Fibroblast of the aortic adventitia (primary cell): Measurements from ENCODE around the gene LDLRAP1. TPM values are rescaled to one million over a fixed set of nuclear protein-coding genes. Genes with fewer than 3 reads are reported as not detected.

Source experiments
- DNase-seq: peaks from one replicate; pipeline ENCODE4 v3.0.0-alpha.2; 2010; ENCODE audit warnings: low read depth
- H3K4me3 ChIP-seq: 2 replicates; pipeline ENCODE4 v1.5.1; 2011; ENCODE audit warnings: low read depth, mild to moderate bottlenecking, control low read depth, low read length, moderate library complexity
- total RNA-seq: library from RNA; depleted of rRNA; stranded (reverse); fragments of >200 nt; gene quantifications from 2 replicates; pipeline ENCODE4 v1.2.3, GENCODE V29; 2012; ENCODE audit warnings: low replicate concordance
- TF ChIP-seq, protein P1 (sequence below): IDR thresholded peaks from 2 replicates; pipeline ENCODE4 v1.5.1; 2011; ENCODE audit warnings: mild to moderate bottlenecking, low read length, control low read depth, inconsistent platforms; ENCODE audit not compliant: insufficient read depth

The LDLRAP1 gene
- total RNA-seq, 1 donor, result 12.4 TPM

DNA sequence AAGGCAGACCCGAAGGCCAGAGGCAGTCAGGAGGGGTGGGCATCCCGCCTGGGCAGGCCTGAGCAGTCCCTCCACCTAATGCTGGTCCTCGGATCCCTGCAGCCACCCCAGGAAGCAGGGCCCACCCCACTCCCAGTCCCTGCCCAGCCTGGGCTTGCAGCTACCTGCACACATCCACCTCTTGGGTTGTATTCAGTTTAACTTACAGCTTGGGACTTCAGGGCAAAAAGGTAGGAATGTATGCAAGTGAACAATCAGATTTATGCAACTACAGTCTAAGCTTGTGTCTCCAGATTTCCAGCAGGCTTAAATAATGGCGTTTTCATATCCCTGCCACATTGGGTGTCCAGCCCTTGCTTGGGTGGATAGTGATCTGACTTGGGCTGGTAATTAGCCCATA, 17.4 kb downstream of the LDLRAP1 start:
- TF ChIP-seq, protein P1, sequence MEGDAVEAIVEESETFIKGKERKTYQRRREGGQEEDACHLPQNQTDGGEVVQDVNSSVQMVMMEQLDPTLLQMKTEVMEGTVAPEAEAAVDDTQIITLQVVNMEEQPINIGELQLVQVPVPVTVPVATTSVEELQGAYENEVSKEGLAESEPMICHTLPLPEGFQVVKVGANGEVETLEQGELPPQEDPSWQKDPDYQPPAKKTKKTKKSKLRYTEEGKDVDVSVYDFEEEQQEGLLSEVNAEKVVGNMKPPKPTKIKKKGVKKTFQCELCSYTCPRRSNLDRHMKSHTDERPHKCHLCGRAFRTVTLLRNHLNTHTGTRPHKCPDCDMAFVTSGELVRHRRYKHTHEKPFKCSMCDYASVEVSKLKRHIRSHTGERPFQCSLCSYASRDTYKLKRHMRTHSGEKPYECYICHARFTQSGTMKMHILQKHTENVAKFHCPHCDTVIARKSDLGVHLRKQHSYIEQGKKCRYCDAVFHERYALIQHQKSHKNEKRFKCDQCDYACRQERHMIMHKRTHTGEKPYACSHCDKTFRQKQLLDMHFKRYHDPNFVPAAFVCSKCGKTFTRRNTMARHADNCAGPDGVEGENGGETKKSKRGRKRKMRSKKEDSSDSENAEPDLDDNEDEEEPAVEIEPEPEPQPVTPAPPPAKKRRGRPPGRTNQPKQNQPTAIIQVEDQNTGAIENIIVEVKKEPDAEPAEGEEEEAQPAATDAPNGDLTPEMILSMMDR, result no peak
- H3K4me3 ChIP-seq, result no peak overlapping the region
- no peak for DNase-seq

DNA sequence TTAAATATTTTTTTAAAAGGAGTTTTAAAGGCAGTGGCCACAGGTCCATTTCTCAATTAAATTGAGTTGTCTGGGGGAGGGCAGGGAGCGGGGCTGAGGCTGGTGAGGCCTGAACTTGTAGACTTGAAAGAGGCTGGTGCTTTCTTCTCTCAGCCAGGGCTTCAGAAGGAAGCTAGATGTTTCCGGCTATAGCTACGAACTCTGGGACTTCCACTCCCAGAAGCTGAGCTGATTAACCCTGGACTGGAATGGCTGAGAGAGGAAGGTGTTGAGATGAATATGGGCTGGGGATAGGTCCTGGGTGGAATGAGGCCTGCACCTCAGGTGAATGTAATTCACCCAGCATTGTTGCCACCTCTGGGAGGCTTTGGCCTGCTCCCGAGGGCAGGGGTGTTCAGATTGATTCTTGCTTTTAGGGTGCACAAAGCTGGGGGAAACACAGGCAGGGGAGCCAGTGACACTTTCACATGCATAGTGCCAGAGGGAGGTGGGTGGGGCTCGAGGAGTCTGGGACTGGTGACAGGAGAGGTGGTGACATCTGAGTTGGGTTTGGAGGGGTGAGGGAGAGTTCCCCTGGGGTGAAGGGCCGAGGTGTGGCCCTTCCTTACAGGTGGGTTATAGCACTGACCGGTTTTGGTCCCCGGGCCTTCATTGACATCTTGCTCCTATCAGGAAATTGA, 18.2 kb downstream of the LDLRAP1 start:
- TF ChIP-seq, protein P1, result no peak
- no peak overlapping the region for H3K4me3 ChIP-seq
- no peak for DNase-seq

DNA sequence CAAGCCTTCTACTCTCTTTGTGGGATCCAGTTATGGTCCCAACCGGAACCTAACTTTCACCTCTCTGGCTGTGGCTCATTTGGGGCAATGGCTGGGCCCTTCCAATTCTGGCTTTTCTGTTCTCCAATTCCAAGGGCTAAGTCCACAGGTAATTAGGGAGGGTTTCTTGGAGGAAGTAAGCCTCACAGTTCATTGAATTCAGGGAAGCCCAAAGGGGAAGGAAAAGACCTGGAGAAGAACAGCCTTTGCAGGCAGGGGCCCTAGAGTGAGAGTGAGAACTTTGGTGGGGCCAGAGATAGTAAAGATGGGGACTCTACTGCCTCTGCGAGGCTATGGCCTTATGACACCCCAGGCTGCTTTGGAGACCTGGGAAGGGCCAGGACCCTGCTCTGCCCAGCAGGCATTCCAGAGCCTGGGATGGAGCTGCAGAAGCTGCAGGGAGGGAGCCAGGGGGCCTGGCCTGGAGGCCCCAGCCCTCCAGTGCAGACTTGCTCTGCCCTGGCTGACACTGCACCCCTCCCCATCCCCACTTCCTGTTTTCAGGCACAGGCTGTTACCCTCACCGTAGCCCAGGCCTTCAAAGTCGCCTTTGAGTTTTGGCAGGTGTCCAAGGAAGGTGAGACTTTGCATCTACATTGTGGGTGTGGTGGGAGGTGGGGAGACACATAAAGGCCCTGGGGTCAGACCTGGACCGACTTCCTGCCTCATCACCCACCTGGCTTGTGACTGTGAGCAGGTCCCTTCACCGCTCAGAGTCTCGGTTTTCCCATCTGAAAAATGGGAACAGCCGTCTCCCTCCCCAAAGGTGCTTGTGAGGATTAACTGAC, 18.9 kb downstream of the LDLRAP1 start:
- no peak for DNase-seq
- no peak overlapping the region for H3K4me3 ChIP-seq
- TF ChIP-seq, protein P1, result no peak

DNA sequence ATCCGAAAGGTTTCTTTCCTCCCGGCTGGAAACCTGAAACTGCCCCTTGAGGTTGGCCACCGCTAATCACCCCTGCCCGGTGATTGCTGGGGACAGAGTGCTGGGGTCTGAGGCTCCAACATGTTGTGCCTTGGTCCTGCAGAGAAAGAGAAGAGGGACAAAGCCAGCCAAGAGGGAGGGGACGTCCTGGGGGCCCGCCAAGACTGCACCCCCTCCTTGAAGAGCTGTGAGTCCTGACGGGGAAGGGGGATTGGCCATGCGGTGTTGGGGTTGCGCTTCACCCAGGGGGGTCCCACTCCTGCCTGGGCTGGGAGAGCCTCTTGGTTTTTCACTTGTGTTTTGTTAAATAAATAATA, 19.5 kb downstream of the LDLRAP1 start:
- TF ChIP-seq, protein P1, result no peak
- no peak overlapping the region for H3K4me3 ChIP-seq

DNA sequence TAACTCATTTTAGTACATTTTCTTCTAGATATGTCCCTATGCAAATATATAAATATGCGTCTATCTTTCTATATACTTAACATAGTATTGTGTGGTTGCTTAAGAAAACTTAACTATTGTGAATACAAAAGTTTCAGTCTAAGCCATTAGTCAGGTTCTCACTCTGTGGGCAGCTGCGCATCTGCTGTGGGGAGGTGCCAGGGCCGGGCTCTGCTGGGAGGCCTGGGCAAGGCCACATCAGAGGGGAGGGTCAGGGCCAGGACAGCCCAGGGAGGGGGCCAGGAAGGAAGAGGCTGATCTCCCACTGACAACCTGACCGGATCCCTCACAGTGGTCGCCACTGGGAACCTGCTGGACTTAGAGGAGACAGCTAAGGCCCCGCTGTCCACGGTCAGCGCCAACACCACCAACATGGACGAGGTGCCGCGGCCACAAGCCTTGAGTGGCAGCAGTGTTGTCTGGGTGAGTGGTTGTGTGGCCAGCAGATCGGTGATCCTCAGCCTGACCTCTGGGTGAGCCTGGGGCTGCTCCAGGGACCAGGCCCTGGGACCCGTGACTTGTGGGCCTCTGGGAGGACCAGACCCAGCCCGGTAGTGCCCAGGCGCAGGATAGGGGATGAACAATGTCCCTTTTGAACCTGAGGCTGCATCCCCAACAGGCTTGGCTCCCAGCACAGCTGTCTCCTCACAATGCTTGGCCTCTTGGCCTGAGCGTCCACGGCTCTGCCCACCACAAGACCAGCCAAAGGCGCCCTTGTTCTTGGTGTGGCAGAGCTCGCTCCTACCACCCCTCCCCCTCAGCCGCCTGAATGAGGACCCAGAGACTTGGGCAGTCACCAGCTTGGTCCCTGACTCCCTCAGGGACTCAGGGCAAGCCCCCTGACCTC, 20.2 kb downstream of the LDLRAP1 start:
- TF ChIP-seq, protein P1, result no peak
- no peak overlapping the region for H3K4me3 ChIP-seq
- no peak for DNase-seq

More for the DNA sequence above, 19.5 kb downstream of the LDLRAP1 start:
- no peak for DNase-seq

DNA sequence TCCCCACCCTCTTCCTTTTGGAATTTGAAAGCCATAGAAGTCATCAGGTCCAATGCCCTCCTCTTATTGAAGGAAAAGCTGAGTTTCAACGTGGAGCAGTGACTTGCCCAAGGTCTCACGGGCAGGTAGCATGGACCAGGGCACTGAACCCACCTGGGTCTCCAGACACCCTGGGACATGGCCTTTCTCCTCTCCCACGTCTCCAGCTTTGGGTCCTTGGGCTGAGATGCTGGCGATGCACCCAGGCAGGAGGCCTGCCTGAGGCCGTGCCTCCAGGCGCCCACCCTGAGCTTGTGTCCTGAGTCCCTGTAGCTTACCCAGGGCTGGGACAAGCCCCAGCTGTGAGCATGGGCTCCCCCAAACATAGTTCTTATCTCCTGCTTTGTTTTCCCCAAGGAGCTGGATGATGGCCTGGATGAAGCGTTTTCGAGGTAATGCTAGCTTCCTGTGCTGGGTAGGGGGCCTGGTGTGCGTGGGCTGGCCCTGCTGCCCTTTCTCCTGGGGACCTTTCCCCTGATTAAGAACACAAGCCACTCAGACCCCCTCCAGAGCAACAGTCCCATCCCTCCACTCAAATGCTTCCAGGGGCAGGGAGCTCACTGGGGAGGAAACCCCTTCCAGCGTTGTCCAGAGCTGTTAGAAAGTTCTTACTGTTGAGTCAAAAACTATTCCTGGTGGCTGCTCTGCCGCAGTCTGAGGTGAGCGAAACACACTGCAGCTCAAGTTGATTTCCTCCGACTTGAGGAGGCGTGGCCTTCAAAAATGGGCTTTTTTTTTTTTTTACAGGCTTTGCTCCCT, 21.6 kb downstream of the LDLRAP1 start:
- no peak for DNase-seq
- TF ChIP-seq, protein P1, result no peak
- H3K4me3 ChIP-seq, result no peak overlapping the region
